Measurements from ENCODE around the gene DICER1.

DICER1 gene

DNA sequence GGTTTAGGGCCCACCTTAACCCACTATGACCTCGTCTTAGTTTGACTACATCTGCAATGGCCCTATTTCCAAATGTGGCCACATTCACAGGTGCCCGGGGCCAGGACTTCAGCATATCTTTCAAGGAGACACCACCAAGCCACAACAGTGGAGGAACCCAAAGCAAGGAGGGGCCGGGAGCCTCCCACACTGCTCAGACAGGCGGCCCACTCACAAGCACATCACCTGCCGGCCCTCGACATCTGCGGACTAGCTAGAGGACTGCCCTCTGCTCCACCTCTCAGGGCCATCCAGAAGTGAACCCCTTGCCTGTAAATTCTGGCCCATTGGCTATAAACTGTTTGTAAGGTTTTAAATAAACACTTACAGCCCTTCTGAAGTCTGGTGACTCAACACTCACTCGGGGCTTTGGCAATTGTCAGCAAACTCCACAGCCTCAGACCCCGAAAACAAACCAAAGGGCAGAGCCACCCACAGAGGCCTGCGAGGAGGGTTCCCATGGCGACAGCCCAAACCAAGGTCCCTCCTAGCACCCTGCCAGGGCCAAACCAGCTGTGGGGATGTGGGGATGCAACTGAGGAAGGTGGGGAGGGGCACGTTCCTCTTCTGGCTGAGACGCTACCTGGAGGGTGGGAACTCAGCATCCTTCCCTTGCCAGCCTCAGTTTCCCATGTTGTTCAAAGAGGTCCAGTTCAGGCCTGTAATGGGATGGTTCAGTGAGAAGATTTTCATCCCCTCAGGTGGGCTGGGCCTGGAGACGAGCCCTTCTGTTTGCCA, 95.8 kb downstream of the DICER1 start:
- FAIRE-seq (no peak), DNase-seq (ENCODE audit: low spot score) (no peak)

DNA sequence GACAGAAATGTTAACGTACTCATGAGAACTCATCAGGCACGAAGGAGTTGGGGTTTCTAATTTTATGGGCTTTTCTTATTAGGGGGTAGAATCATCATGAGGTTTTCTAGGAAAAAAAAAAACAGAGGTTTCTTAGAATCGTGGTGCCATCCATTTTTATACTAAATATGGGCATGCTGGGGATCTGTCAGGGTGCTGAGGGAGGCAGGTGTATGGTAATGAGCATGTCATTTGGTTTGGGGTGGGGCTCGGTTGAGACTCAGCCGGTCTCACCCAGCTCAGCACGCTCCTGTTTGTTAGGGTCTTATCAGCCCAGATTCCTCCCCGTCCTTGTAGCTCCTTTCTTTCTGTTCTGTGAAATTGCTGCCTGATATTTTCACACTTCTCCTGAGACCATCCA, 98.2 kb downstream of the DICER1 start:
- FAIRE-seq (no peak), DNase-seq (ENCODE audit: low spot score) (no peak)

DNA sequence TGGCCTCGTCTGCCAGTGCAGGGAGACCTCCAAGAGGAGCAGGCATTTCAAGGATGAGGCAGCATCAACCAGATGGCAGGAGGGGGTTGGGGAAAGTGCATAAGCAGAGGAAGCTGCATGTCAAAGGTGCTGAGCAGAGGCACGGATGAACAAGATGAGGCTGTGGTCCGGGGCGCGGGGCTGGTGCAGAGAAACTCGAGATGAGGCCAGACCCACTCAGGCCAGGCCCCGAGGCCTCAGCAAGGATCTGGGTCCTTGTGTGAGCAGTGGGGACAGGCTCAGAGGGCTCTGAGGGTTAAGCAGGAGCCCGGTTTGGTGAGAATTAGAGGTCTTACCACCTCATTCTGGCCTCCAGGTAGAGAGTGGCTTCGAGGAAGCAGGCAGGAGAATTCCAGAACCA, 98.8 kb downstream of the DICER1 start:
- FAIRE-seq (no peak), DNase-seq (ENCODE audit: low spot score) (no peak)

DNA sequence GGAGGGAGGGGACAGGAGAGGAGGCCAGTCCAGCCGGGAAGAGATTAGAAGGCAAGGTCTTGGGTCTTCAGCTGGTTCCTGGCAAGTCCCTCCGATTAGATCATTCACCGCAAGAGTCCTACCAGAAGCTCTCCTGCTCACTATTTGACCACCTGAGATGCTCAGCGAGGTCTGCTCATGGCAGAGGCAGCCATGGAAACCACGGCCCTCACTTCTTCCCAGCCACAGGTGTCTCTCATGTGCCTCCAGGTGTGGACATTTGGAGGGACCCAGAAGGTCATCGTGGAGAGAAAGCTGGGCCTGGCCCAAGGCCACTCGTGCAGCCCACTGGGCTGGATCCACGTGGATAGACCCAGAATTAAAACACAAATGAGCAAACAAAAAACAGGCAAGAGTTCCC, 99.5 kb downstream of the DICER1 start:
- DNase-seq (ENCODE audit: low spot score) (no peak), FAIRE-seq (no peak)

DNA sequence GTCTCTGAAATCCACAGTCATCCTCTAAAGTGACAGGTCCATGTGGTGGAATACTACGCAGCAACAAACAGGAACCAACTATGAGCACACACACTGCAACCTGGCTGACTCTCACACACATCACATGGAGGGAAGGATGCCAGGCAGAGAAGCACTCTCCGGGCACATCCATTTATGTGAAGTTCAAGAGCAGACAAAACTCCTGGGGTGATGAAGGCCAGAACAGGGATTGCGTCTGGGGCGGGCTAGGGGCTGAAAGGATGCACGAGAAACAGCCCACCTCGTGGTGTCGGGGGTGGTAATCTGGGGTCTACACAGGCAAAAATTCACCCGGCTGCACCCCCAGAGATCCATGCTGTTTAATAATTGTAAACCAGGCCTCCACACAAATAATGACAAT, 100.2 kb downstream of the DICER1 start:
- DNase-seq (ENCODE audit: low spot score) (no peak), FAIRE-seq (no peak)

DNA sequence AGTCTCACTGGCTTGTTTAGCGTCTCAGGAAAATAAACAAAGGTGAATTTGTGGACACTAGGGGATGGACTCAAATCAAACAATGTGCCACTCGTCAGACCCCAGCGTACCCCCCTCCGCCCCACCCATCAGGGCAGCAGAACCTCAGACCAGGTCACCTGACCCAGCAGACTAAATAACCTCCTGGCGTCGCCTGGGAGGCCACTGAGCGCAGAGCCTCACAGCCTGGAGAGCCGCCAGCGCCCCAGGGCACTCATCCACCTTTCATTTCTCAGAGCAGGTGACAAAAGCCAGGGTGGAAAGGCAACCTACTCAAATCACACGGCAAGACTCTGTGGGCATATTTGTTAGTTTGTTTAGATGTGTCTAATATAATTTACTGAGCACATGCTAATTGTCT, 100.9 kb downstream of the DICER1 start:
- DNase-seq (ENCODE audit: low spot score): no peak
- FAIRE-seq: no peak

DNA sequence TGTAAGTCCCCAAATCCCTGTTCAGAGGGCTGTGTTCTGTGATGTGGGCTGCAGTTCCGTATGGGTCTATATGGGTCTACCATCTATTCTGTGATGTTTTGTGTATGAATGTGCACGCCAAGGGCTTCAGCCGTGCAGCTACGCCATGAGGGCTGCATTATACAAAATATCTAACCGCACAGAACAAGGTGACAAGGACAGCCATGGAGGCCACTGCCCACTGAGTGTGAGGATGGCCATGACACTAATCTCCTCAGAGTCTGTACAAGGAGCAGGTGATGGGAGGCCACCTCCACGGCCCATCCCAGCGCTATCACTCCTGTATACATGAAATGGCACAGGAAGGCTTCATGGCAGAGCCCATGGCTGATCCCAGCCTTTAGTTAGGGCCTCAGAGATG, 102.0 kb downstream of the DICER1 start:
- DNase-seq (ENCODE audit: low spot score) (no peak), FAIRE-seq (no peak)

DNA sequence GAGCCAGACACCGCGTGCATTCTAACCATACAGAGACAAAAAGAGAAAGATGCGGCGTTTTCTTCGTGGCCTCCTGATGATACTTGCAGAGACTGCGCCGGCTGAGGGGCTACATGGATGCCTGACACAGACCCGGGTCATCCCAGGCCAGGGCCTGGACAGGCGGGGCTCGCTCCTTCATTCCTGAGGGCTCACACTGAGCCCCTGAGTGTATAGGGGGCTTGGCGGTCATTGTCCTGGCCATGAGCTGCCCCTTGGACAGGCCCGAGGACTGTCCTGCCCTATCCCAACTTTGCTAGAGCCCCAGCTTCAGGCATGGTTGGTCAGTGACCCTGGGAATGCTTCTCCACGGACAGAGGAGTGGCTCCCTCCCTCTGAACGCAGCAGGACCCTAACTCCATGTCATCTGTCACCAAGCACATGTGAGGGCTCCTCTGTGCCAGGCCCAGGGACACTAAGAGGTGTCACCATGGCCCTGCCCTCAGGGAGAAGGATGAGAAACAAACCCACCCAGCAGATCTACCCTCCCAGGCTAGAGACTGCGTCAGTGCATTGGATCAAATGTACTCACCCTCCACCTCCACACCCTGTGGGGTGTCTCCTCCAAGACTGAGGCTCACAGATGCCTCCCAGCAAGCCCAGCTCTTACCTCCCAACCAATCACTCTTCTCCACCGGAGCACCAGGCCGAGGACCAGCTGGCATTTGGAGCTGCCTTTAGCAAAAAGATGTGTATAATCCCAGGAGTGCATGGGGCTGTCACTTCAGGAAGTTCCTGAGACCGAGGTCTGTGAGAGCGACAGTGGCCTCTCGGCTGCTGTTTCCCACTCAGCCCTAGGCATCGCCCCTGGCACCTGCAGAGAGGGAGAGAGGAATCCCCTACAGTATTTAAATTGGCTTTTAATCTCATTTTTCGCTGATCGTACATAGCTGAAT, 102.7 kb downstream of the DICER1 start:
- DNase-seq (ENCODE audit: low spot score): no peak
- no peak for FAIRE-seq

DNA sequence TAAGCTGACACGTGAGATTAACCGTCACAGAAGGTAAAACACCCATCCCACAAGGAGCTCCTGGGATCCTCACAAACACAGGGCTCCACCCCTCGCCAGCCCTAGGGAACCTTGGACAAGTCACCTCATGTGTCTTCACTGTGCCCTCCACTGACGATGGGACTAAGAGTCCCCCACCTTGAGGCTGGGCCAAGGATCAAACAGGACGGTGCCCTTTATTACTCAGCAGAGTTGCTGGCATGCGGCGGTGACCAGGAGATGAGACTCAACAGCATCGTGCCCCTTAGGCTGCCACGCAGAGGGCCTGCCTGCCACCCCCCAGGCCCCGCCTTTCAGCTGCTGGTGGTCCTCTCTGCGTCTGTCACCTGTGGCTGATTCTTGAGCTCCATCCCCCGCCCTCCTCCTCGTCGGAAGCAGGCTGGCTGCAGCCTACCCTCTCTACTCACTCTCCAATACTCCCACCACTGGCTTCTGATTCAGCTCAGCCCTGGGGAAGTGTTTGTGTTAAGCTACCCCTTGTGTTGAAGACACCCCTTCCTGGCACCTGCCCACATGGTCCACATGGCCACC, 105.2 kb downstream of the DICER1 start:
- FAIRE-seq (no peak), DNase-seq (ENCODE audit: low spot score) (no peak)

DNA sequence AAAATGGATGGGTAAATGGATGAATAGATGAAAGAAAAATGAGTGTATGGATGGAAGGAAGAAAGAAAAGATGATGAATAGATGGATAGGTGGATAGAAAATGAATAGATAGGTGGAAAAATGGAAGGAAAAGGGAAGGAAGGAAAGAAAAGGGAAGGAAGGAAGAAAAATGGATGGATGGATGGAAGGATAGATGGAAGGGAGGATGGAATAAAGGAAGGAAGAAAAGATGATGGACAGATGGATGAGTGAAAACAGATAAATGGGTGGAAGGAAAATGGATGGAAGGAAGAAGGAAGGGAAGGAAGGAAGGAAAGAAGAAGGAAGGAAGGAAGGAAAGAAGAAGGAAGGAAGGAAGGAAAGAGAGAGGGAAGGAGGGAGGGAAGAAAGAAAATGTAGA, 107.4 kb downstream of the DICER1 start:
- no peak for DNase-seq (ENCODE audit: low spot score)
- FAIRE-seq: no peak

DNA sequence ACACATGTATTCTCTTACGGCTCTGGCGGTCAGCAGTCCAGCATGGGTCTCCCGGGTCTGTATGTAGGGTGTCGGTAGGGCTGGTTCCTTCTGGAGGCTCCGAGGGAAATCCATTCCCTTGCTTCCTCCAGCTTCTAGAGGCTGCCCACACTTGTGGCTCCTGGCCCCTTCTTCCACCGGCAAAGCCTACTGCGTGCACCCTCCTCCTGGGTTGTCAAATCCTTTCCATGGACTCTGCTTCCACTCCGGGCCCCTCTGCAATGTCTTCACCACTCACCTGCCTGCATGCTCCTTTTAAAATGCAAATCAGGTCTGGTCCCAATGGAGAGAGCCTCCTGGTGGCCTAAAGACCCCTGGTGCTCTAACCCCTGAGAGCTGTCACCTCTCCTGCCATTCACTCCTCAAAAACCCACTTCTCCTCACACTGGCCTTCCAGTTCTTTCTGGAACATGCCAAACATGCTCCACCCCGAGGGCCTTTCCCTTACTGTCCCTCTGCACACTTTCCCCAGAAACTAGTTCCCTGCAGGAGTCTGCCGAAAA, 108.5 kb downstream of the DICER1 start:
- FAIRE-seq: no peak
- no peak for DNase-seq (ENCODE audit: low spot score)

DNA sequence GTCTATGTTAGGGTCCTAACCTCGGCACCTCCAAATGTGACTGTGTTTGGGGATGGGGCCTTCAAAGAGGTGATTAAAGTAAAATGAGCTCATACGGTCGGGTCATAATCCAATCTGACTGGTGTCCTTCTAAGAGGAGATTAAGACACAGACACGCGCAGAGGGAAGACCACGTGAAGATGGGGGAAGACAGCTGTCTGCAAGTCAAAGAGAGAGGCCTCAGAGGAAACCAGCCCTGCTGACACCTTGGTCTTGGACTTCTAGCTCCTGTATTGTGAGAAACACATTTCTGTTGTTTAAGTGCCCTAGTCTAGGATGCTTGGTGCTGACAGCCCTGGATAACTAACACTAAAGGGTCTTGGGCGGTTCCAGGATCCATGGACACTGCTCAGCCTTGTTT, 109.6 kb downstream of the DICER1 start:
- FAIRE-seq: no peak

DNA sequence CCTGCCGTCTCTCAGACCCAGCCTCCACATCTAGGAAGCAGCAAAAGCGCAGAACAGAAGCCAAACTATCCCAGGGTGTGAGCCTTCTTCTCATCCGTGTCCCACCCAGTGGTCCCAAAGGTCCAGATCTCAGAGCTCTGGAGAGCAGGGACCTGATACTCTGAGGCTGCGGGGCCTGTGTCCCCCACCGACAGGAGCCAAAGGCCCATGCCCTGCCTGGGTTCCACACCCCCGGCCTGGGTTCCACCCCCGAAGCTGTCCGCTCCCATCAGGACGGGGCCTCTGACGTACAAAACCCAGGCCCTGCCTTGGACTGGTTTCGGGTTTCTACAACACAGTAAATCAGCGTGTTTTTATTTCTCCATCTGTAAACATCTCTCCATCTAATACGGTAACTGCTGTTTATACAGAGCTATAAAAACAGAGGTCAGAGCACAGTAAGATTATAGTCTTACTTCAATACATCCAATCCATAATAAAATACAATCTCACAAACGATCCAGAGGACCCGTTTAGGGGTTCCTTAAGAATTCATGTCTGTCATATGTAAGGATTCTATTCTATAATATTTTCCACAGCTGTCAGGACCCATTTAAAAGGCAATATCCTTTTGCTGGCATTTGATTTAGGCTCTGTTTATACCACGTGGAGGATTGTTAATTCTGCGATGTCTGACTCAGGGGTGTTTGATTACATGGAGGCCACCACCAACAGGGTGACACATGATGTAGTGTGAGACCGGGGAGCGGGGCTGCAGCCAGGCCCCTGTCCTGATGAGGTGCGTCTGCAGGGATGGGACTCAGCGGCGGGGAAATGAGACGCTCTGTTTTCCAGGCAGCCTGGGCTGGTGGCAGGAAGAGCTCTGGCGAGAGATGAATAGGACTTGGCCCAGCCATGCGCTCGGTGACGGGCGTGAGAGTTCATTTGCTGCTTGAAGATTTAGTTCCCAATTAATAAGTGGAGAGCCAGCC, 110.3 kb downstream of the DICER1 start:
- DNase-seq (ENCODE audit: low spot score) (no peak), FAIRE-seq (no peak)

More for the DNA sequence above, 109.6 kb downstream of the DICER1 start:
- no peak for DNase-seq (ENCODE audit: low spot score)

DNA sequence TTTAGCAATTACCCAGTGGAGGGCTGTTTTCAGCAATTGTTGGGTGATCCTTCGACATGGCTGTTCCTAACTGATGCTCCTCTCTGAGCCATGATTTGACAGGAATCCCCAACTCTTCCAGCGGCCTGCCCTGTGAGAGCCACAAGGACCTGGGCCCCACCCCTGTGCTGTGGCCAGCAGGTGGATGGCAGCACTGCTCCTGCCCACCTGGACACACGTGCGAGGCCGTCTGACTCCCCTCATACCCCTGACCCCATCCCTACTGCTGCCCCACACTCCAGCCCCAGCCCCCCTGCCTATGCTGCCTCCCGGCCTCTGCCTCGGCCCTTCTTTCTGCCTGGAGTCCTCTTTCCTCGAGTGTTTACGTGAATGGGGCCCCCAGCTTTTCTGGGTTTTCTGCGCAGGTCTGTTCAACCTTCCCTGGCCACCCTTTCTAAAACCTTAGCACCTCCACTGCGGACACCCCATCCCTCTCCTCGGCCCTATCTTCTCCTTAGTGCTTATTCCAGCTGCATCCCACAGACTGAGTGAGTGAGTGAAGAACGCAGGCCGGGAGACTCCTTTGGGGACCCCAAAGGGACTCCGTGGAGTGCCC, 111.4 kb downstream of the DICER1 start:
- FAIRE-seq: no peak
- no peak for DNase-seq (ENCODE audit: low spot score)

DNA sequence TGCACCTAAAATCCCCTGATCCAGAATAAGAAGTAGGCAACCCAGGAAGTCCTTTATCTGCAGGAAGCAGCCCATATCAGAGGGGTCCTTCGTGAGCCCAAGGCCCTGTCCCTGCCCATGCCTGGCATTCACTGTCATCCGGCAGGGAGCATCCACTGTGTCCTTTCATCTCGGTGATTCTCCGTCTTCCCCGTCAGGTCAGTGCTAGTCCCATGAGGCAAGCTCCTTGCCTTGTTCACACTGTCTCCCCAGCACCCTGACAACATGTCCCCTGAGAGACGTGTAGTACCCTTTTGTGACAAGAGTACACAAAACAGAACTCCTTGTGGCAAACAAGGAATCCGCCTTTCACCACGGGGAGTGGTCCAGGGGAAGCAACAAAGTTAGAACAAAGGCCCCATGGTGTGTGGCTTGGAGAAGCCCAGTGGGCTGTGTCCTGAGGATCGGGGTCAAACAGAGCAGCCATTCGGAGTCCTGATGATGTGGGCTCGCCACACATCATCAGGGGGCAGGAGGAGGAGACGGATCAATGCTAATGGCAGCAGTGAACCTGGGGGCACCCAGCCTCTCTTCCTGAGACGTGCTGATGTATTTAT, 112.1 kb downstream of the DICER1 start:
- FAIRE-seq: no peak

DNA sequence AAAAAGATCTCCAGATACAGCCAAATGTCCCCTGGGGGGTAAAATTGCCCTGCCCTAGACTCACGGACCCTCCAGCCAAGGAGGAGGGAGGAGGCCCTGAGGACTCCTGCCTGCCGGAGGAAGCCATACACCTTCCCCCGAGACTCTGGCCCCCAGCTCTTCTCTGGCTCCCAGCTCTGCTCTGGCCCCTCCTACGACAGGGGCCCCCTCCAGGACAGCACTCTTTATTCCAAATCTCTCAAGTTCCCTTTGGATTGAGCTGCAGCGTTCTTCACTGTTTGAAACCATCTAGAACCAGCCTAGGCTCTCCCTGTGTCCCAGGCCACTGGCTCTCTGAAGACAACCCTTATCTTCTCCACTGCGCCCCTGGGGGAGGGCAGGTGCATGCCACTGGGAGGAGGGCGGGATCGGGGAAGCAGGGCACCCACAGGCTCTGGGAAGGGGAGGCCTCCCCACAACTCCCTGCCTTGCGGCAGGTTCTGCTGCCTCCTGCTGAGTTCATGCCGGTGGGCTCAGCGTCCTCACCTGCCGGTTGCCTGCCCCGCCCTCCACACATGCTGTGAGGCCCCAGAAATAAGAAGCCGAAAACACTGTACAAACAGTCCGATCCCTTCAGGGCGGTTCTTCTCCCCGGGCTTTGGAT, 112.7 kb downstream of the DICER1 start:
- FAIRE-seq (no peak), DNase-seq (ENCODE audit: low spot score) (no peak)

More for the DNA sequence above, 112.1 kb downstream of the DICER1 start:
- no peak for DNase-seq (ENCODE audit: low spot score)

DNA sequence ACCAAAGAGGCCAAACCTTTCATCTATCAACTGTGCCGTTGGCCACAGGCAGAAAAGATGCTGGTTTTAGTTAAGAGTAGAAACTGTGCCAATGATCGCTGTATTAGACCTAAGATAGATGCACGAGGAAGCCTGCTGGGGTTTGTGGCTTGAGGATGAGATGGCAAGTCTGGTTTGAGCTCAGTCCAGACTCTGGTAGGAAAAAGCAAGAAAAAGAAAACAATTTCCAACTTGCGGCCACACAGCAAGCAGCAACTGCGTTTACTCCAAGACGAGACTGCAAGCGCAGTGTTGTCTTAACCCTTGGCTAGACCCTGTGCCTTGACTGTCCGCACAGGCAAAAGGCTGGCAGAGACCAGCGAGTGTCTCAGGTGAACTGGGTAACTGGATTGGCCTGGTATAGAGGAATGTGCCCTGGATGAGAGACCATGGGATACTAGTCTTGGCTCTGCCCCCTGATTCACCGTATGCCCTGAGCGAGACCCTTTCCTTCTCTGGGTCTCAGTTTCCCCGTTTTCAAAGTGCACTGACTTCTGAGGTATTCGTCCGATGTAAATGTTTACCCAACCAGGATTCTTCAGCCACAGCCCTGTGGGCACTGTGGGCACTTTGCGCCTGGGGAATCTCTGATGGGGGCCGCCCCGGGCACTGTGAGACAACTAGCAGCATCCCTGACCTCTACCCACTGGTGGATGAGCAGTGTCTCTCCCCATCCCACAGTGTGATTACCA, 113.4 kb downstream of the DICER1 start:
- no peak for FAIRE-seq
- no peak for DNase-seq (ENCODE audit: low spot score)

DNA sequence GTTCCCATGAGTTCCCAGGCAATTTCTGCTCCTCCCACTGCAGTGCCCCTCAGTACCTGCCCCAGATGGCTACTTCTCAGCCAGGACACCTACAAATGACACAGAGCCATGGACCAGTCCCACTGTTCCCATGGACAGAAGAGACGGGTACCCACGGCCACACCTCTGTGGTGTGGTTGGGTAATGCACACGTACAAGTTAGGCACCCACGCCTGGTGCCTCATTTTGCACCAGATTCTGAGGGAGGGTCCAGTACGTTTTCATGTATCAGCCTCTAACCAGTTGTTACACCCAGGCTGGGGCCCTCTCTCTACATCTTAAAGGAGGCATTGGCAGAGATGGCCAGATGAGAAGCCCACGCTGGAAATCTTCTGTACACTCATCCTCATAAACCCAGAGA, 114.0 kb downstream of the DICER1 start:
- DNase-seq (ENCODE audit: low spot score) (no peak), FAIRE-seq (no peak)
